Activated T-cell treated with anti-CD3 and anti-CD28 coated beads for 48 hours (primary cell): Measurements from ENCODE around the gene RFC1.
"Not testable (repeated sequence)": the region's sequence is repeated elsewhere in the genome, so short reads cannot be mapped to it uniquely, and the experiment has no call there.

Source experiments
- DNase-seq: peaks from one replicate; pipeline ENCODE4 v3.0.0-alpha.2; 2020; ENCODE audit warnings: low read depth

Gene RFC1

GRCh38 chr4:39303871-39304270, 62.3 kb downstream of the RFC1 start:
- DNase-seq: no peak

GRCh38 chr4:39302901-39303300, 63.3 kb downstream of the RFC1 start:
- DNase-seq: no peak

- DNase-seq: no peak
These were observed 70.4 kb downstream of the RFC1 start for GRCh38 chr4:39295784-39296183.

- DNase-seq: not testable (repeated sequence)
These were observed 73.7 kb downstream of the RFC1 start for GRCh38 chr4:39292433-39292832.

GRCh38 chr4:39291686-39292085, 74.5 kb downstream of the RFC1 start:
- no peak for DNase-seq

- no peak for DNase-seq
These were observed 78.9 kb downstream of the RFC1 start for GRCh38 chr4:39287223-39287622.

- DNase-seq: no peak
These were observed 79.9 kb downstream of the RFC1 start for GRCh38 chr4:39286263-39286662.

- DNase-seq: no peak
These were observed 80.3 kb downstream of the RFC1 start for GRCh38 chr4:39285853-39286252.

GRCh38 chr4:39285111-39285795, 80.9 kb downstream of the RFC1 start:
- no peak for DNase-seq

GRCh38 chr4:39280770-39281169, 85.4 kb downstream of the RFC1 start:
- no peak for DNase-seq

- no peak for DNase-seq
These were observed 86.7 kb downstream of the RFC1 start for GRCh38 chr4:39279416-39279815.

- DNase-seq: no peak
These were observed 87.7 kb downstream of the RFC1 start for GRCh38 chr4:39278476-39278875.

- DNase-seq: not testable (repeated sequence)
These were observed 88.5 kb downstream of the RFC1 start for GRCh38 chr4:39277661-39278060.

- DNase-seq: no peak
These were observed 91.7 kb downstream of the RFC1 start for GRCh38 chr4:39274503-39274902.

GRCh38 chr4:39263895-39264294, 102.3 kb downstream of the RFC1 start:
- no peak for DNase-seq

- no peak for DNase-seq
These were observed 106.4 kb downstream of the RFC1 start for GRCh38 chr4:39259571-39260330.

- no peak for DNase-seq
These were observed 109.7 kb downstream of the RFC1 start for GRCh38 chr4:39256436-39256835.

GRCh38 chr4:39255871-39256270, 110.3 kb downstream of the RFC1 start:
- DNase-seq: no peak

GRCh38 chr4:39255266-39255665, 110.9 kb downstream of the RFC1 start:
- DNase-seq: no peak

GRCh38 chr4:39243462-39243861, 122.7 kb downstream of the RFC1 start:
- no peak for DNase-seq
